Rectal smooth muscle tissue (tissue), 1 donor: ENCODE results near the gene LMNB1.

Experiments
- H3K27ac ChIP-seq: one replicate; pipeline ENCODE4 v1.7.0; 2013; ENCODE audit warnings: low read depth, low read length, inconsistent platforms
- H3K27me3 ChIP-seq: one replicate; pipeline ENCODE4 v1.7.0; 2013; ENCODE audit warnings: low read length; ENCODE audit not compliant: control insufficient read depth, insufficient read depth
- H3K36me3 ChIP-seq: one replicate; pipeline ENCODE4 v1.7.0; 2013; ENCODE audit warnings: low read length; ENCODE audit not compliant: control insufficient read depth, insufficient read depth
- H3K4me1 ChIP-seq: one replicate; pipeline ENCODE4 v1.7.0; 2013; ENCODE audit warnings: low read length; ENCODE audit not compliant: control insufficient read depth, insufficient read depth
- H3K4me3 ChIP-seq: one replicate; pipeline ENCODE4 v1.7.0; 2013; ENCODE audit warnings: low read length
- H3K9ac ChIP-seq: one replicate; pipeline ENCODE4 v1.7.0; 2013; ENCODE audit warnings: low read length

The LMNB1 gene

GRCh38 chr5:126855266-126855665, 78.3 kb downstream of the LMNB1 start:
- H3K4me1 ChIP-seq: peaks cover 13% of the 10 kb centered on the region
- H3K36me3 ChIP-seq: no peaks in the 10 kb centered on the region
- H3K4me3 ChIP-seq: no peak overlapping the region
- H3K27ac ChIP-seq: no peak overlapping the region
- H3K9ac ChIP-seq: no peak overlapping the region
- H3K27me3 ChIP-seq: no peaks in the 10 kb centered on the region

- Histone ChIP-seq H3K4me3 (peak overlapping the region; percentile 18), H3K9ac (no peak overlapping the region), H3K27ac (peak overlapping the region; percentile 48), H3K4me1 (peaks cover 13% of the 10 kb centered on the region), H3K36me3 (no peaks in the 10 kb centered on the region), H3K27me3 (no peaks in the 10 kb centered on the region)
These were observed 80.8 kb downstream of the LMNB1 start for GRCh38 chr5:126857472-126858410.

GRCh38 chr5:126858441-126858840, 81.5 kb downstream of the LMNB1 start:
- Histone ChIP-seq H3K36me3 (no peaks in the 10 kb centered on the region), H3K4me1 (peaks cover 13% of the 10 kb centered on the region), H3K4me3 (no peak overlapping the region), H3K9ac (no peak overlapping the region), H3K27ac (peak overlapping the region; percentile 48), H3K27me3 (no peaks in the 10 kb centered on the region)

DNA sequence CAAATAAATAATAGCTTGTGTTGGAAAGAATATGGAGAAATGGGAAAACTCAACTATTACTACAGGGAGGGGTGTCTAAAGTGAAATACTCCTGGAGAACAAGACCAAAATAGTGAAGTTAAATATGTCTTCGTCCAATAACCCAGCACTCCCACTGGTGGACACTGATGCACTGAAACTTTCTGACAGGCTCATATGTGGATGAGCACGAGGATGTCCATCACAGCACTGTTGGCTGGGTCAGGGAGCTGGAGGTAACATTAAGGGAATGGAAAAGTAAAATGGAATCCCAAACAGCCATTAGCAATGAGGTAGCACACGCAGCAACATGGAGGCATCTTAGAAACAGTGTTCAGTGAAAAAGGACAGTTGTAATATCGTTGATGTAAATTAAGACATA, 86.5 kb downstream of the LMNB1 start:
- Histone ChIP-seq H3K27ac (no peak overlapping the region), H3K4me1 (no peaks in the 10 kb centered on the region), H3K9ac (no peak overlapping the region), H3K36me3 (no peaks in the 10 kb centered on the region), H3K27me3 (no peaks in the 10 kb centered on the region), H3K4me3 (no peak overlapping the region)

DNA sequence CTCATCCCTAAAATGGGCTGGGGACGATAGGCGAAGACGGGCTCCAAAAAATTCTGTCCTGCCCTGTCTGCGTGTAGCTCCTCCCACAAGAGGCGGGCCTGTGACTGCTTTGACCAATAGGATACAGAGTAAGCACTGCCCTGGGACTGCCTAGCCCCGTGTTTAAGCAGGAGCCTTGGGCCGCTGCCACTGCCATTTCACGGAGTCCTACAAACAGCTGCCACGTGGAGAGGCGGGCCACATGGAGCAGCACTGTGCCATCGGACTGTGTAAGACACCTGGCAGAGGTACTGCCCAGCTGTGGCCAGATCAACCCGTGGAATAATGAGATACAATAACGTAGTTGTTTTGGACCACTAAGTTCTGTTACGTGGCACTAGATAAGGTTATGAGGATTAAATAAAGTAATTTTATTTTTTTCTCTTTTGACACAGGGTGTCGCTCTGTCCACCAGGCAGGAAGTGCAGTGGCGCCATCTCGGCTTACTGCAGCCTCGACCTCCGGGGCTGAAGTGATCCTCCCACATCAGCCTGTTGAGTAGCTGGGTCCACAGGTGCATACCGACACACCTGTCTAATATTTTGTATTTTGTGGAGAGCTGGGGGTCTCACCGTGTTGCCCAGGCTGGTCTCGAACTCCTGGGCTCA, 87.2 kb downstream of the LMNB1 start:
- Histone ChIP-seq H3K27me3 (no peaks in the 10 kb centered on the region), H3K36me3 (no peaks in the 10 kb centered on the region), H3K4me1 (no peaks in the 10 kb centered on the region), H3K4me3 (no peak overlapping the region), H3K9ac (no peak overlapping the region), H3K27ac (no peak overlapping the region)

DNA sequence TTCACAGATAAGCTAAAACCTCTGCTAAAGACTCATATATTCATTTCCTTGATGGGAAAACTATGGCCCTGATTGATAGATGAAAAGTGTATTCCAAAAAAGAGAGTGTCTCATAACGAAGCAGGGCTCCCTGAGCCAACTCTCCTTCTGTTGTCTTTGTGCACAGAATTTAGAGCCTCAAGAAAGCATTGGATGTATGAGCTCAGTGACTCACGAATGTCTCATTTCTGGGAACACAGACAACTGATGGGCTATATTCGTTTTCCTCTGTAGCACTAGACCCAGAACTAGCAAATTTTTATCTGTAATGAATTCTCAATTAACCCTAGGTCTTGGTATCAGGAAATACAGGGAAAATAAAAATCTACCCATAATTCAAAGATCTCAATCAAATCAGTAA, 88.4 kb downstream of the LMNB1 start:
- no peaks in the 10 kb centered on the region for H3K27me3 ChIP-seq
- no peak overlapping the region for H3K9ac ChIP-seq
- no peak overlapping the region for H3K4me3 ChIP-seq
- peaks cover 2% of the 10 kb centered on the region for H3K36me3 ChIP-seq
- H3K4me1 ChIP-seq: no peaks in the 10 kb centered on the region
- H3K27ac ChIP-seq: no peak overlapping the region

DNA sequence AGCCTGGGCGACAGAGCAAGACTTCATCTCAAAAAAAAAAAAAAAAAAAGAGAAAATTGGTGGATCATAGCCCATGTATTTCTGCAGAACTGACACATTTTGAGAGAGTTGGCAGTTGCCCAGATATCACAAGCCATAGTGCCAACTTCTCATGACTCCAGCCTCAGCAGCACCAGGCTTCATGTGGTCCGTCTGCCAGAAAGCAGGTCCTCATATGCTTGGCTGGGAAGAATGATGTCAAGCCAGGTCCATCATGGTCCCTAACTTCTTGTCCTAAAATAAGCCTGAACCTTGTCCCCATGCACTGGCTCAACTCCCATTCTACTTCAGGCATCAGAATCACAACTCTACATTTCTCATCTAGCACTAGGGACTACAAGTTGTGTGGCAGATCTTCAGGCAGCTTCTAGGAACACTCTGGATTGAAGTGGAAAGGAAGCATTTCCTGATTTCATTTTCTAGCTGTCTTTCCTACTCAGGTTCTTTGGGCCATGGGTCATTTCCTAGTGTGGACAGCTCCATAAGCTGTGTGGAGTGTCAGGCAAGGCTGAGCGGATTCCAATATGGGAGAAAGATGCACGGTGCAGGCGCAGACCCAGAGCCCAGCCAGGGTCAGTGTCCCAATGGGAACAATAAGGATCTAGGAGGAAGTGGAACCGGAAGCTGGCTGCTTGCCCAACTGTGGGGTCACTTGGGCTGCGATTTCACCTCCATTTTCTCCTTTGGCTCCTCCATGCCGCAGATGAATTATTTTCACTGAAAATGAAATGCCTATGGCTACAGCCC, 90.1 kb downstream of the LMNB1 start:
- no peak overlapping the region for H3K4me3 ChIP-seq

GRCh38 chr5:126868338-126869004, 91.5 kb downstream of the LMNB1 start:
- no peak overlapping the region for H3K4me3 ChIP-seq
- H3K9ac ChIP-seq: no peak overlapping the region

More for the DNA sequence above, 90.1 kb downstream of the LMNB1 start:
- Histone ChIP-seq H3K9ac (no peak overlapping the region), H3K4me1 (no peaks in the 10 kb centered on the region), H3K36me3 (peaks cover 2% of the 10 kb centered on the region), H3K27ac (no peak overlapping the region), H3K27me3 (no peaks in the 10 kb centered on the region)

DNA sequence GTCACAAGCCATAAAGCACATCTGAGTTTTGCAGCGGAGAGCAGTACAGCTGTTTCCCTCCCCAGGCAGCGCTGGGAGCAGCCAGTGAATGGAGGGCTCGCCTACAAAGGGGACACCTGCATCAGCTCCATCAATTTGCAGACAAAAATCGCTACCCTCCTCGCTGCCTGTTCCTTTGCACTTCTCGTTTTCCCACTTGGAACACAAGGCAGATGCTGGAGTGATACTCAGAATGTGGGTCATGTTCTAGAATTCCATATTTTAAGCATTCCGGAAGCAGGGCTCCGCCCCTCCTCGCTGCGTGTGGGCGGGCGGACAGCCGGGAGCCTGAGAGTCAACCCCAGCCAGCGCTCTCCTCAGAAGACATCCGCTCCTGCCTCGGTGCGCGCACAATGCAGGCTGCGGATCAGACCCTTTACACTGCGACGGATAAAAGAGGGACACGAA, 92.1 kb downstream of the LMNB1 start:
- Histone ChIP-seq H3K27ac (no peak overlapping the region), H3K9ac (no peak overlapping the region), H3K4me1 (no peaks in the 10 kb centered on the region), H3K4me3 (peak overlapping the region; percentile 55), H3K36me3 (peaks cover 2% of the 10 kb centered on the region), H3K27me3 (no peaks in the 10 kb centered on the region)

More at GRCh38 chr5:126868338-126869004, 91.5 kb downstream of the LMNB1 start:
- H3K36me3 ChIP-seq: peaks cover 2% of the 10 kb centered on the region
- no peak overlapping the region for H3K27ac ChIP-seq
- no peaks in the 10 kb centered on the region for H3K27me3 ChIP-seq
- H3K4me1 ChIP-seq: no peaks in the 10 kb centered on the region

- Histone ChIP-seq H3K27ac (no peak overlapping the region), H3K4me3 (no peak overlapping the region), H3K4me1 (peaks cover 11% of the 10 kb centered on the region), H3K36me3 (peaks cover 2% of the 10 kb centered on the region), H3K27me3 (no peaks in the 10 kb centered on the region), H3K9ac (no peak overlapping the region)
These were observed 94.5 kb downstream of the LMNB1 start for GRCh38 chr5:126871441-126871840.

GRCh38 chr5:126872561-126873354, 95.8 kb downstream of the LMNB1 start:
- Histone ChIP-seq H3K9ac (no peak overlapping the region), H3K36me3 (peaks cover 2% of the 10 kb centered on the region), H3K27ac (no peak overlapping the region), H3K4me3 (no peak overlapping the region), H3K4me1 (peaks cover 18% of the 10 kb centered on the region), H3K27me3 (no peaks in the 10 kb centered on the region)
